ENCODE measurements around the gene RPE.

Gene RPE

GRCh38 chr2:209998596-209998995 lies 3.8 kb upstream of the RPE start:
- DNase-seq = no peak

- no peak for DNase-seq
Observed at GRCh38 chr2:210000464-210001324, 1.7 kb upstream of the RPE start.

- DNase-seq = no peak
Observed at GRCh38 chr2:210003359-210003758, 921 bp downstream of the RPE start.

- DNase-seq = no peak
Observed at GRCh38 chr2:210004881-210005280, 2.4 kb downstream of the RPE start.

- DNase-seq = no peak
Observed at GRCh38 chr2:210007895-210008294, 5.5 kb downstream of the RPE start.

- DNase-seq = no peak
Observed at GRCh38 chr2:210009126-210009525, 6.7 kb downstream of the RPE start.

GRCh38 chr2:210009896-210010295 lies 7.5 kb downstream of the RPE start:
- DNase-seq = no peak

GRCh38 chr2:210020138-210020537 lies 17.7 kb downstream of the RPE start:
- no peak for DNase-seq

- no peak for DNase-seq
Observed at GRCh38 chr2:210022824-210023223, 20.4 kb downstream of the RPE start.

GRCh38 chr2:210027608-210028007 lies 25.2 kb downstream of the RPE start:
- DNase-seq = no peak

- DNase-seq = no peak
Observed at GRCh38 chr2:210028178-210028577, 25.7 kb downstream of the RPE start.

GRCh38 chr2:210034087-210034683 lies 31.7 kb downstream of the RPE start:
- no peak for DNase-seq

GRCh38 chr2:210035679-210036078 lies 33.2 kb downstream of the RPE start:
- no peak for DNase-seq

- DNase-seq = no peak
Observed at GRCh38 chr2:210038078-210038477, 35.6 kb downstream of the RPE start.

- DNase-seq = no peak
Observed at GRCh38 chr2:210046851-210047500, 44.5 kb downstream of the RPE start.

- DNase-seq = no peak
Observed at GRCh38 chr2:210049831-210050230, 47.4 kb downstream of the RPE start.

- no peak for DNase-seq
Observed at GRCh38 chr2:210050885-210051284, 48.4 kb downstream of the RPE start.

GRCh38 chr2:210054696-210055095 lies 52.3 kb downstream of the RPE start:
- no peak for DNase-seq

- DNase-seq = no peak
Observed at GRCh38 chr2:210055825-210056224, 53.4 kb downstream of the RPE start.

GRCh38 chr2:210063306-210063705 lies 60.9 kb downstream of the RPE start:
- DNase-seq = no peak
